Ovary (tissue), 3 donors: ENCODE measurements around the gene KCNMB2.

Experiments used
- CTCF ChIP-seq, 3 donors: fragments of 450-650 bp in 2 of 3; fragments of 200-600 bp in 1 of 3; IDR thresholded peaks; one replicate each; pipeline versions ENCODE4 v1.5.1 to v1.8.0; 2016 to 2022; ENCODE audit warnings: antibody characterized with exemption in 3 of 3, mild to moderate bottlenecking in 1 of 3
- EP300 ChIP-seq: sonication (generic); formaldehyde crosslinking; IDR thresholded peaks from one replicate; pipeline ENCODE4 v1.6.1; 2017; ENCODE audit warnings: antibody characterized with exemption
- POLR2A ChIP-seq: fragments of 450-650 bp; IDR thresholded peaks from one replicate; pipeline ENCODE4 v1.6.1; 2017; ENCODE audit warnings: antibody characterized with exemption, mild to moderate bottlenecking, moderate library complexity
- donor health status: DM: no; HTN: no; CAD: no.

- TF ChIP-seq CTCF (IDR thresholded peaks at IDR 0.05): no peak
- TF ChIP-seq EP300: no peak
- no peak for TF ChIP-seq POLR2A
These were observed 323.1 kb downstream of the KCNMB2 start for GRCh38 chr3:178859386-178859785.
